HG02798 (cell line): Measurements from ENCODE around the gene SSPN.
"Not testable (repeated sequence)": the region's sequence is repeated elsewhere in the genome, so short reads cannot be mapped to it uniquely, and the experiment has no call there.

Experiments used
- ATAC-seq: cut with Tn5 transposase; IDR thresholded peaks from one replicate; pipeline ENCODE4 v1.9.1; 2021; ENCODE audit warnings: mild to moderate bottlenecking; ENCODE audit not compliant: unreplicated experiment, poor library complexity

SSPN gene

DNA sequence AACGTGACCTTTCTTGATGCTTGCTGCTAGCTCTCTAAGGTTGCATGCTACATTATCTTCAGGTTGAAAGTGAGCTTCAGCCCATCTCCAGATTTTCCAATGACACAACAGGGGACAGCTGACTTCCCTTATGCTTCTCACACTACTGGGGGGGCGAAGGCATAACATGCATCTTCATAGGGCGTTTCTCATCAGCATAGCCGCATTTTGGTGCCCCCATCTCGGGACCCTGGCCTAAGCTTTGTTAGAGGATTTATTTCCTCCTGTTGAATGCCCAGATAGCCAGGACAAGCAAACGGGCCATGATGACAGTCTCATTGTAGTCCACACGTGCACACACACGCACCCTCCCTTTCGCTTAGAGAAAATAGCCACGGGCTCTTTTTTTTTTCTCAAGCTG, 30.7 kb downstream of the SSPN start:
- ATAC-seq, result no peak

DNA sequence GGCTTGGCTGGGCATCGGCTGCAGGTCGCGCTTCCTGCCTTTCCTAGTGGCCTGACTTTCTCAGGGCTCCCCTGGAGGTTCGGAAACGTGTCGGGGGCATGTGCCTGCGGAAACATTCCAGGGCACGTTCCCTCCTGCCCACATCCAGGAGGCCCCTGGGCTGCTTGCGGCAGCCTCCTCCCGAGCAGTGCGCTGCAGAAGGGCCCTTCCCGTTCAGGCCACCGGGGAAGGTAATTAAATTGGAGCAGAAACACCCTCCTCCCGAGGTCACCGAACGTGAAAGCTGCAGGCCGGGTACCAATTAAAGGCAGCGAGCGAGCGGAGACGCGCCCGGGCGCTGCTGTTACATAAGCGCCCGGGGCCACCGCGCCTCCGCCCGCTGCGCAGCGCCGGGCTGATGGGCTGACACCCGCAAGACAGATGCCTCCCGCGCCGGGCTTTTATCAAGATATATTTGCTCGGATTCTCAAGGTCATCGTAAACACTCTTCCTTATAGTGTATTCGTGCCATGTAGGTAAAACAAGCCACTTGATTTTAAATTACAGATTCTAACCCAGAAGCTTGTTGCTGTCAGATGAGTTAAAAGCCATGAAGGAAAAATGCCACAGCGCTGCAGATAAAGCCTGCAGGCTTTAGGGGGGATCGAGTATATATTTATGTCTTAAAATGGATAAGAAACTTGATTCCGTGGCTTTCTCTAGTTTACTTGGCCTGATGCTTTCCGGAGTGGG, 31.4 kb downstream of the SSPN start:
- ATAC-seq, result no peak

DNA sequence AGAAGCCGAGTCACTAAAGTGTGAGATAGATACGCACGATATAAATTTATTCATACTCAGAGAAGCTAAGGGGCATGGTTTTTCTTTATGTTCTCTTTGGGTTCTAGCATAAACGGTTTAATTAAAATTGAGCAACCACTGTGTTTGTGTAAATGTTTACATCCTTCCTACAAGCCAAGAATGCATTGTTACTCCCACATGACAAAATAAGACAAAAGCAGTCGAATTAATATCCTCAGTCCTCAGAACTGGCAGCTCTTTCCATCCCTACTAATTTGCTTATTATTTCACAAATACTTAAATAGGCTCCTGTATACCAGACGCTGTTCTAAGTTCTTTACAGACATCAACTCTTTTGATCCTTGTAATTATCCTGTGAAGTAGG, 32.0 kb downstream of the SSPN start:
- no peak for ATAC-seq

DNA sequence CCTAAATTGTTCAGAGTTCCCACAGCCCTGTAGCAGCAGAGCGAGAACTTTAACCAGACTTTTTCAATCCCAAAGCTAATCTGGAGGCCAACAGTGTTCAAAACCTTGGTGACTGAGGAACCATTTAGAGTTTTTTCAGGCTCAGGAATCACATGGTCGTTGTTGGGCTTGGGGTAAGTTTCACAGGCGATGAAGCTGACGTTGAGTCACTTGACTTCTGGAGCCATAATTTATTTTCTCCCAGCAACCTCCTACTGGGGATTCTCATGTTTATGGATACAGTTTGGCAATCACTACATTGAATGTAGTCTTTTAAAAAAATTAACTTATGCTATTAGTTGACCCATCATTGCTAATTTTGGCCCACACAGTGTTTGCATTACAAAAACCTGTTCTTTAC, 34.5 kb downstream of the SSPN start:
- ATAC-seq, result no peak

DNA sequence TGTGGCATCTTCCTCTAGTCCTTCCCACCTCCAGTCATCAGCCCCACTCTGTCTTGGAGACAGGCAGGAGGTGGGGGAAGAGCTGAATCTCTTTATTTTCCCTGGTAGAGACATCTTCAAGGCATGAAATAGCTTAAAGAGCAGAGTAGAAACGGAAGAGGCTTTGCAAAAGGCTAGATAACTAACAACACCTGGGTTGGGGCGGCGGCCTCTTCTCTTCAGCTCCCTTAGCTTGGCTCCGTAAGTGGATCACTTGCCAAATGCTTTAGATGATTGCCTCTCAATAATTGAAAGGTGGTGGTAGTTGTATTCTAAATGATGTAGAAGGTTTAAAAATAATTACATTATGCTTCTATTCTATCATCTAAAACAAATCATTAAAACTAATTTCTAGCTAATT, 36.1 kb downstream of the SSPN start:
- ATAC-seq, result no peak

DNA sequence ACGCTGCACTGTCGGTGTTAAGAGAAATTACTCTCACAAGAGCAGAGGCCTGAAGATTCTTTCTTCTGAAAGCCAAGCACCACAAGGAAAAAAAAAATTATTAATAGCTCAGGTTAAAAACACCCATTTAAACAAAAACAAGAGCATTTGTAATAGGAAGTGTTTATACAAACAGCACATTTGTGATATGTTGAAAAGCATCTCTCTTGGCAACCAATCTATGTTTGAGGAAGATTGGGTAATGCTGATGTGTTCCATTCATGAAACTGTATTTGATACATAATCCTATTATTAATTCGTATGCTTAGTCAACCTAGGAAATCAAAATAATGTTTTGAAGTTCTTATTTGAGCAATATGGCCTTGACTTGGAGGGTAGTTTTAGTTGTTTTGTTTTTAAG, 36.5 kb downstream of the SSPN start:
- ATAC-seq, result no peak

DNA sequence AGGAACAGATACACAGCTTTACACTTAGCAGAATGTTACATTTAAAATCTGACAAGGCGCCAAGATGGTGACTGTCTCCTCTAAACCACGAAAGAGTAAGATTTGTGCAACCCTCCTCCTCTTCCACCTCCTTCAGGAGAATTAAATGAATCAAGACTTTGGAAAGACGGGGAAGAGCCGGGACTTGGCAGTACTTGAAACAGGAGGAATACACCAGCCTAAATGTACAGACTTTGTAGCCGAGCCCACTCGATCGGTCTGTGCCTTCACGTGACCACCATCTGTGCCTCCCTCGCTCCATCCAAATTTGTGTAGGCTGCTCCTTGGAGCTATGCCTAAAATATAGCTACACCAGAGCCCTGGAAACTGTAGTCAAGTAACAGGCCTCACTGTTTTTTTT, 38.3 kb downstream of the SSPN start:
- ATAC-seq, result no peak

DNA sequence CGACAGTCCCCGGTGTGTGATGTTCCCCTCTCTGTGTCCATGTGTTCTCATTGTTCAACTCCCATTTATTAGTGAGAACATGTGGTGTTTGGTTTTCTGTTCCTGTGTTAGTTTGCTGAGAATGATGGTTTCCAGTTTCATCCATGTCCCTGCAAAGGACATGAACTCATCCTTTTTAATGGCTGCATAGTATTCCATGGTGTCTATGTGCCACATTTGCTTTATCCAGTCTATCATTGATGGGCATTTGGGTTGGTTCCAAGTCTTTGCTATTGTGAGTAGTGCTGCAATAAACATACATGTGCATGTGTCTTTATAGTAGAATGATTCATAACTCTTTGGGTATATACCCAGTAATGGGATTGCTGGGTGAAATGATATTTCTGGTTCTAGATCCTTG, 40.1 kb downstream of the SSPN start:
- not testable (repeated sequence) for ATAC-seq

DNA sequence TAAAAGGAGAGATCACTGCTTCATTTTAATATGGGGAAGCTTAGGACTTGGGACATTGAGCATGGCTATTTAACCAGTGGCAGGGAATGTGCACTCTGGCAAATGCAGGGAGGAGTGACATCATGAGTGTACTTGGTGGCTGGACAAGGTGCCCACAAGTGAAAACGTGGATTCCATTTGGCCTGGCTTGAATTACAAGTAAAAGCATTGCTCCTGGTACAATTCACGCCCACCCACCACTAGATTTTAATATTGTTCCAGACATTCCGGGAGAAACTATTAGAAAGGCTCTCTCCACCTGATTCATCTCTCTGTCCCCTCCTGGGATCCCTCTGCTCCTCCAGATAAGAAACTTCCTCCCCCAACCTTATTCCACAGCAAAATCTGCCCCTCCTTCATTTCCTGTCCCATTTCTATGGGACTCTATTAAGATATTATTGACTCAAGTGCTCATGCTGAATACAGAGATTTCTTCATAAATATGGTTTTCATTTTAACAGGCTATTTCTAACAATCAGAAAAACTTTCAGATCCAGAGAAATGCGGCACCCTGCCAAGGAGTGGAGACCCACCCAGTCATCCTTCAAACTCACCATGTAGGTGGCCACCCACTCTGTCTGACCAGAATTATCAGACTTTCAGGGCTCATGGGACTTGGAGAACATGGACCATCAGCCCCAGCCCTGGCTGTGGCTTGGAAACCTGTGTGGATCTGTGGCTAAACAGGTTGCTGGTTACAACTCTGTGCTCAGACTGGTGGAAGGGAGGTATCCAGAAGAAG, 43.2 kb downstream of the SSPN start:
- no peak for ATAC-seq

DNA sequence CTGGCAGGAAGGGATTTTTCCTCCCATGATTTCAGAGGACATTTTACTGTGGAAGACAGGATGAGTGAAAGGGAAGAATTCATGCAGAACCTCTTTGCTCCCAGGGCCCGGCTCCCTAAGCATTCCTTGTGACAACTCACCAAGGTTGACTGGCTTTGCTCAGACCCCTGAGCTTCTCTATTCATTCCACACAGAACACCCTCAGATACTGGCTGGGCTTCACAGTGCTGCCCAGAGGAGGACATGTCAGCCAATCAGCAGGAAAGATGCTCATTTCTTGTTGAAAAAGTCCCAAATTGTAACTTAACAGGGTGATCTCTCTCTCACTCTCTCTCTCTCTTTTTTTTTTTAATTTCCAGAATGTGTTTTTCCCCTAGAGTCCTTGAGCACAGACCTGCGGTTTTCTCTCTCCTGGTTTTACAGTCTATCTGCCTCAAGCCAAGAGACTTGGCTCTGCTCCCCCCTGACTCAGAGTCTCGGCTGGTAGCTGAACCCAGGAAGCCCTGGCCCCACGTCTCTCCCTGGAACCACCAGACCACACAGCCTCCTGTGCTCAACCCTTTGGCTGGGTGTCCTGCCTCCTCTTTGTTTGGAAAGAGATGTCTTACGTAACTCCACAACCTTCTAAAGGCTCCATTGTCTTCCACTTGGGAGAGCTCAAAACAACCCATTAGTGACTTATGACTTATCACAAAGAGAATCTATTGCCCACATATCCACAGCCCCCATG, 43.9 kb downstream of the SSPN start:
- ATAC-seq, result no peak

DNA sequence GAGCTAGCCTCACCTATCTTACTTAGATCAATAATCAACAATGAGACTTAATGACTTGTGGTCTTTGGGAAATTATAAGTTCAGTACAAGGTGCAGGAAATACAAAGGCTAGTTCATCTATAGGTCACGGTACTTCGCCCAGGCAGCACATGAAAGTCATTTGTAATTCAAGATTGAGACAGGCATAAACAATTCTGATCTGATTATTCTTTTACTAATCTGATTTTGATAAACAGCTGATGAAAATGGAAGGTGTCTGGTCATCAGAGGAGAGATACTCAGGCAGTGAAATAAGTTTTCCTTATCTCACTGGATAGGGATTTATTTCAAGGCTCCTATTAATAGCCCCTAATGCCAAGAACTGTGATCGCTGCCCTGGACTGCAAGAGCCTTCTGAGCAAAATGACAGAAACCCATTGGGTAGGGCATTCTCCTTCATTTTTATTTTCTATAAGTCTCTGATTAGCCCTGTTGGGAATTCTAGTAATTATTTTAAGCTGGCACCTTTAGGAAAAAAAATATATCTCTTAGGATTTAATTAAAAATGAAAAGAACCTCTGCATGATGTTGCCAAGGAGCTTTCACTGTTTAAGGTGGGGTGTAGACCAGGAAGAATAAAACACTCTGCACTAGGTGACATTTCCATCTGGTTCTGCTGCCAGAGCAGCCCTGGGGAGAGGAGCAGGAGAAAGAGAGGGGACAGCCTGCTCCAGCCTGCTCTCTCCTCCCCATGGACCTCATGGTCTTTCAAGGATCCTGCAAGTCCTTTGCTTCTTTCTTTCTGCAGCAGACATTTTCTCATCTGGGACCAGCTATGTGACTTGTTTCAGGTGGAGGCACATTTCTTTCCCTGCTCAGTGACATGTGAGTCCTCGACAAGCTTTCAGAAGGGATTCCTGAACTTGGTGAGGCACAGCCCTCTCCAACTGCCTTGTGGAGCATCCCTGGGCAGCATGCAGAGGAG, 44.8 kb downstream of the SSPN start:
- ATAC-seq, result no peak

DNA sequence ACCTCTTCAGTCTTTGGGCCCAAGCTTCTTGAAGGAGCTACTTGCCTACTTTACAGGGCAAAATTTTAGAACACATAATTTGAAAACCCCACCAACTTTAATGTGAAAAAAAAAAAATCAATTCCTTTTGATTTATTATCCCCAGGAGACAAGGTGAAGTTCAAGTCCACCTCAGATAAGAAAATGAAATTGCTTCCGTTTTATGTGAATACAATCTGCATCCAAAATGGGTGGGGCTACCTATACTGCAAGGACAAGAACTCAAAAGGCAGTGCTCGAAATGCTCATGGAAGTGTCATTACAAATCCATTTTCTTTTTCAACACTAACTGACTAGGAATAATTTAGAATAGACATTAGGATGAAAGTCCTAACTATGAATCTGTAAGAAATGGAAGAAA, 45.7 kb downstream of the SSPN start:
- no peak for ATAC-seq

DNA sequence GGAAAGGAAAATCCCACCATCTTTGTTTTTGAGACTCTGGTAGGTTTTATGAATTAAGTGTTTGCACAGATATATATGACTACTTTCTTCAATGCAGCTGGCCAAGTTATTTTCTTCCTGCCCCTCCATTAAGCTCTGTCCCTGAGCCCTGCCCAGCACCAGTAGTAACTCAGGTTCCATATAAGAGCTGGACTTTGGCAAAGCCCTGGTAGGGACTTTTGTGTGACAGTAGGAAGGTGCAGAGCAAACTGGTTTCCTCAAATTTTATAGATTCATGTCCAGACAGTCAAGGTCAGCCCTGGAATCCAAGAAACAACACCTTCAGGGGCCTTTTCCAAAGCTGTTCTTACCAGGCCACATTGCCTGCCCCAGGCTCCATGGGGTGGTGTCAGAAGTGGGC, 47.3 kb downstream of the SSPN start:
- ATAC-seq, result no peak

DNA sequence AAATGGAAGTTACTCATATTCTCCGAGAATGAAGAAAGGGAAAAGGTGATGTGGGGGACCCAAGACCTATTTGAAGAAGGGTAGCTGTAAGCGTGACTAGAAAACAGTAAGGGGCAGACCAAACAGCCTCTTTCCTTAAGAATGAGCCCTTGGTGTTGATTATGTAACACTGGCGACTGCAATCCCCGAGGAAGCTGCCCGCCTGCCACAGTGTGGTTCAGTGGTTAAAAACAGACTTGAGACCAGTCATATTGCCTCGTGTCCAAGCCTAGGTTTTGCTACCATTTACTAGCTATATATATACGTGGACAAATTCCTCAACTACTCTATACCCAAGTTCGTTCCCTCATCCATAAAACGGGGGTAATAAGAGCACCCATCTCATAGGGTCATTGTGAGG, 49.1 kb downstream of the SSPN start:
- no peak for ATAC-seq

DNA sequence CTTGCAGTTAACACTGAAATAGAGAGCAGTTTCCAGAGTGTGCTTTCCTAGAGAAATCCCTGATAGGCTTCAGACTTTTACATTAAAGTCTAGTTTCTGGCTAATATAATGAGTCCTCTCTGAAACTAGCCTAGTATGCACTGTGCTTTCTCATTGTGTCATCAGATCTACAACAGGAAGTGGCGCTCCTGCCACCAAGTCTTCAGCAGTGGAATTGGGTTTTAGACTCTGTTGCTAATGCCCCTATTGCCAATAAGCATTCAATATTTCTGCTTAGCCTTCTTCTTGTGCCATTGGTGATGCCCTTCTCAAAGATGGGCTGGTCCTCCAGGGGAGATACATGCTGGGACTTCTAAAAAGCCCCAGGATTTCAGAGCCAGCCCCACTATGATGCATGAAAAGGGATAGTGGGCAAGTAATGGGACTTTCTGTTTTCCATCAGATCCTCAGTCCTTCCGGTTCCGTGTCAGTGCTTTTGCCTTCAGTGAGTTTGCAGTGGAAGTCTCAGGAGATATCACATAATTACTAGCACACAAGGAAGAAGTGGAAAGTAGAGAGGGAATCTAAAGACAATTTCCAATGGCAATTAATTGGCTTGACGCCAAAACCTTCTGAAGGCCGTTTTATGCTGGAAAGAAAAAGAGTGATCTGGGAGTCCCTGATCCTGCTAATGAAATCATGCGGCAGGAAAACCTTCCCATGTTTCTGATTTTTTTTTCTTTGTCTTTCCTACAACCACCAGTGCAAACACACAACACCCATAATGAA, 50.0 kb downstream of the SSPN start:
- ATAC-seq, result no peak

DNA sequence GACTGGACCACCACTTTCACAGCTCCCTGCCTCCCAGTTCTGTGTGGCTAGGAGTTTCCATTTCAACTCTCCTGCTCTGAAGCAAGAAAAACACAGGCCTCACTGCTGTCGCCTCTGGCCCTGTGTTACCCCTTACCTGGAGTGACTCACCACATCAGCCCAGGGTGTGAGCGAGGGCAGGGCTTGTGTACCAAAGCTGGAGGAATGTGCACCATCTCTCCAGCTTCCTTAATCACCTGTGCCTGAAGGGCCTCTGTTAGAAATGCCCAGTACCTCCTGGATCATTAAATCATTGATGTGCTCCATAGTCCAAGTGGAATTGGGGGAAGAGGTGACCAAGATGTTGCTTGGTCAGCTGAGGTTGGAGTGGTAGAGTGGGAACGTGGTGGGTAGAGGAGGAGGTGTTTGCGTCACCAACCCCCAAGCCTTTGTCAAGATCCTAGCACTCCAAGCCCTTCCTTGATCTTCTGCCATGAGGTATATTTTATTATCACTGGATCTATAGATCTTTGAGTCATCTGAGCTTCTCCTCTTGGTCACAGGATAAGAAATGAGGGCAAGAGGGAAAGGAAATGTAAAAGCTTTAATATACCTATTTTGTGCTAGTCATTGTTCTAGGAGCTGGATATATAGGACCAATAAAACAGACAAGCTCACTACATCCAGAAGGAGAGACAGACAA, 51.3 kb downstream of the SSPN start:
- no peak for ATAC-seq

DNA sequence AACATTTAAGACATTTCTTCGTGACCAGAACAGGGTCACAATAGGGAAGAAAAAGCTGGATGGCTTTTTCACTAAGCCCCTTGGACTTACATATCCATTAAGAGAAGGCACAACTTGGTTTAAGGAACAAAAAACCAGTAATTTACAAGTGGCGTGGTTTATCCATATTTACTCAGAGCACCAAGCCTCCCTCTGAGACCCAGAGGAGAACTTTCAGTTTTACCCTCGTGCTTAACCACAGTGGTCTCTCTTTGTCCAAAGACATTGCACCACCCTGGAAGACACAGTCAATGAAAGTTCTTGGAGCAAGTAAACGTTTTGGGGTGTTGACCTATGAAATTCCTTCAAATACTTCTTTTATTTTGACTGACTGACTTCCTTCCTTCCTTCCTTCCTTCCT, 52.5 kb downstream of the SSPN start:
- ATAC-seq, result no peak

DNA sequence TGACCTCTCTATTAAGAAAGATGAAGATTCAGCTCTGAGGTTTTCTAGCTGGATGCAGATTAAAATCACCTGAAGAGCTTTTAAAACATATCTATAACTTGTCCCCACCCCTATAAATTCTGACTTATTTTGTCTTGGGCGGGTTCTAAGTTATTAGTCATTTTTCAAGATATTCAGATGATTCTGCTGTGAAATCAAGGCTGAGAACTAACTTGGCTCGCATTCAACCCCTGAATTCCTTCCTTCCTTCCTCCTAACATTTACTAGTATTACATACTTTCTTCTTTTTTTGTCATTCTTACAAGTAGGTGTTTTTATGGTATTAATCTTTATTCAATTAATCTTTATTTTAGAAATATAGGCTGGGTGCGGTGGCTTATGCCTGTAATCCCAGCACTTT, 55.4 kb downstream of the SSPN start:
- no peak for ATAC-seq

DNA sequence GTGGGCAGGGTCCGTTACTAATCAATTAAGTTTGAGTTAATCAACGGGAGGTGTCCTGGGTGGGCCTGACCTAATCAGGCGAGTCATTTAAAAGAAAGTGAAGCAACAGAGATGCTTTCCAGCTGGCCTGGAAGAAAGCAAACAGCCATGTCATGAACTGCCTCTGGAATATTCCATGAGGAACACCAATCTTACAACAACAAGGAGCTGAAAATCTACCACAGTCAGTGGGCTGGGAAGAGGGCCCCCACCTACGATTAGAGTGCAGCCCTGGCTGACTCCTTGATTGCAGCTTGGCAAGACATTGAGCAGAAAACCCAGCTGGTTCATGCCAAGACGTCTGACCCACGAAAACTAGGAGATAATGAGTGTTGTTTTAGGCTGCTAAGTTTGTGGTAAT, 56.2 kb downstream of the SSPN start:
- no peak for ATAC-seq
